Activated CD4-positive, CD25-positive, alpha-beta regulatory T cell (primary cell): ENCODE measurements around the gene DHRS2.

Experiments
- DNase-seq, 4 experiments: peaks; one replicate each; lab custom pipeline; 2025; lab: John Stamatoyannopoulos, UW

Gene DHRS2

DNA sequence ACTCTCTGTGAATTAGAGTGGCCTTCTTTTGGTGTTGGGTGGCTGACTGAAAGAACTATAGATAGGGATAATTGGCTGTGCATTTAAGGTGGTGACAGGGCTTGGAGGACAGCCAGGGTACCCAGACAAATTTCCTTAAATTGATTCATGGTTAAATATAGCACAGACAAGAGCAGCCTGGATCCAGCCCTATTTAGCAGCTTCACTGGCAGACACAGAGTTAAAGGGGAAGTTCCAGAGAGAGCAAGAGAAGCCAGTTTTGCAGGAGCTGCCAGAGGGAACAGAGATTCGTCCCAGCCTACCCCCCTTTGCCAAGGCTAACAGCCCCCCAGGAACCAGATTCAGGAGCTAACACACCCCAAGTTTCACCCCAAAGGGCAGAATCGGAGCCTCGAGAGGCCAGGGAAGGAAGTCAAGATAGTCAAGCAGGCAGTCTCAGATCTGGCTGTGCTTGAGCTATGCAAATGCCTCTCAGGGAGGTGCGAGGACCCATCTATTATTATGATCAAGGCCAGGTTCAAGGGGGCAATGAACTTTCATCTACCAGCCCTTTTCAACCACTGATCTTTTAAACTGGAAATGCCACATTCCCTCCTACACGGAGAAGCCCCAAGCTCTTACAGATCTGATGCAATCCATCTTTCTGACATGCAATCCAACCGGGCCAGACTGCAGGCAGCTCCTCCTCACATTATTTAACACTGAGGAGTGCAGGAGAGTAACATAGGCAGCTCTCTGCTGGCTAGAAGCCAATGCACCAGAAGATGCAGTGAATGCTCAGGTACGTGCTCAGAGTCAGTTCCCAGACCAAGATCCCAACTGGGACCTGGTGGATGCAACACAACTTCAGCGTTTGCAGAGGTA, 58.2 kb downstream of the DHRS2 start:
- no peak for DNase-seq
